Activated naive CD4-positive, alpha-beta T cell treated with anti-CD3 and anti-CD28 coated beads for 36 hours (primary cell): ENCODE measurements around the gene IRF9. TPM values are rescaled to one million over a fixed set of nuclear protein-coding genes. Genes with fewer than 3 reads are reported as not detected.

Experiments
- CTCF ChIA-PET: fragments of 350-600 bp; sonication (Branson Sonifier 250); formaldehyde crosslinking; loops from one replicate; lab custom pipeline; 2021; ENCODE audit warnings: antibody characterized with exemption; lab: Charles Lee
- DNase-seq: peaks from one replicate; pipeline ENCODE4 v3.0.0-alpha.2; 2020
- H3K27ac Mint-ChIP-seq: one replicate; pipeline ENCODE4 v1.8.0; 2021; ENCODE audit warnings: mild to moderate bottlenecking, mixed read lengths
- H3K27me3 Mint-ChIP-seq: one replicate; pipeline ENCODE4 v1.8.0; 2021; ENCODE audit warnings: low read depth, mixed read lengths
- H3K36me3 Mint-ChIP-seq: one replicate; pipeline ENCODE4 v1.8.0; 2021; ENCODE audit warnings: low read depth, mixed read lengths
- H3K4me1 Mint-ChIP-seq: one replicate; pipeline ENCODE4 v1.8.0; 2021; ENCODE audit warnings: low read depth, mixed read lengths
- H3K4me3 Mint-ChIP-seq: one replicate; pipeline ENCODE4 v1.8.0; 2021; ENCODE audit warnings: mild to moderate bottlenecking, moderate library complexity, mixed read lengths
- H3K9me3 Mint-ChIP-seq: one replicate; pipeline ENCODE4 v1.8.0; 2021; ENCODE audit warnings: mixed read lengths
- intact Hi-C: fragments of 100-400 bp; cut with micrococcal nuclease; formaldehyde crosslinking; loops from one replicate; pipeline ENCODE4 v1.15.1; 2023
- total RNA-seq, 2 experiments: library from RNA; stranded (reverse); gene quantifications; one replicate each; pipeline ENCODE4 v1.2.3, GENCODE V29; 2021

Gene IRF9
- total RNA-seq, 2 experiments from 2014 or later, result 202 to 212 TPM

- no peak overlapping the region for H3K27ac Mint-ChIP-seq
- CTCF ChIA-PET, result interaction anchor here (0.6 to 1.4 kb wide), 2 partner anchors 12 to 70 kb away, joined by 3 to 5 read pairs; no protein-coding TSS in a partner anchor
- no peaks in the 10 kb centered on the region for H3K9me3 Mint-ChIP-seq
- no peak overlapping the region for H3K4me3 Mint-ChIP-seq
- H3K4me1 Mint-ChIP-seq, result peaks cover 2% of the 10 kb centered on the region
- intact Hi-C loops, result no loop called here
- H3K27me3 Mint-ChIP-seq, result no peaks in the 10 kb centered on the region
- H3K36me3 Mint-ChIP-seq, result peaks cover 30% of the 10 kb centered on the region
- no peak for DNase-seq
These were observed 38.6 kb upstream of the IRF9 start for GRCh38 chr14:24122416-24122815.

DNA sequence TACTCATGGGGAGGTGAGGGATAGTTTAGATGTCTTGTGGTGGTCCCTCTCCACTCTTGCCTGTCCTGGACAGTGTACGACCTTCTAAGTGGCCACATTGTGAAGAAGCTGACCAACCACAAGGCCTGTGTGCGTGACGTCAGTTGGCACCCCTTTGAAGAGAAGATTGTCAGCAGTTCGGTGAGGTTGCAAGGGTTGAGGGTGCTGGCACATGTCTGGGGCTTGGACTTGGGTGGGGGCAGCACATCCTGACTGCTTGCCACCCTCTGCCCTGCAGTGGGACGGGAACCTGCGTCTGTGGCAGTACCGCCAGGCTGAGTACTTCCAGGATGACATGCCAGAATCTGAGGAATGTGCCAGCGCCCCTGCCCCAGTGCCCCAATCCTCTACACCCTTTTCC is 38.2 kb upstream of the IRF9 start:
- intact Hi-C loops, result no loop called here
- Mint-ChIP-seq H3K27me3 (no peaks in the 10 kb centered on the region), H3K36me3 (peaks cover 27% of the 10 kb centered on the region), H3K4me1 (peaks cover 3% of the 10 kb centered on the region), H3K27ac (no peak overlapping the region), H3K4me3 (no peak overlapping the region), H3K9me3 (no peaks in the 10 kb centered on the region)
- CTCF ChIA-PET, result interaction anchor here (0.6 to 1.4 kb wide), 2 partner anchors 13 to 70 kb away, joined by 3 to 5 read pairs; no protein-coding TSS in a partner anchor
- DNase-seq, result no peak

DNA sequence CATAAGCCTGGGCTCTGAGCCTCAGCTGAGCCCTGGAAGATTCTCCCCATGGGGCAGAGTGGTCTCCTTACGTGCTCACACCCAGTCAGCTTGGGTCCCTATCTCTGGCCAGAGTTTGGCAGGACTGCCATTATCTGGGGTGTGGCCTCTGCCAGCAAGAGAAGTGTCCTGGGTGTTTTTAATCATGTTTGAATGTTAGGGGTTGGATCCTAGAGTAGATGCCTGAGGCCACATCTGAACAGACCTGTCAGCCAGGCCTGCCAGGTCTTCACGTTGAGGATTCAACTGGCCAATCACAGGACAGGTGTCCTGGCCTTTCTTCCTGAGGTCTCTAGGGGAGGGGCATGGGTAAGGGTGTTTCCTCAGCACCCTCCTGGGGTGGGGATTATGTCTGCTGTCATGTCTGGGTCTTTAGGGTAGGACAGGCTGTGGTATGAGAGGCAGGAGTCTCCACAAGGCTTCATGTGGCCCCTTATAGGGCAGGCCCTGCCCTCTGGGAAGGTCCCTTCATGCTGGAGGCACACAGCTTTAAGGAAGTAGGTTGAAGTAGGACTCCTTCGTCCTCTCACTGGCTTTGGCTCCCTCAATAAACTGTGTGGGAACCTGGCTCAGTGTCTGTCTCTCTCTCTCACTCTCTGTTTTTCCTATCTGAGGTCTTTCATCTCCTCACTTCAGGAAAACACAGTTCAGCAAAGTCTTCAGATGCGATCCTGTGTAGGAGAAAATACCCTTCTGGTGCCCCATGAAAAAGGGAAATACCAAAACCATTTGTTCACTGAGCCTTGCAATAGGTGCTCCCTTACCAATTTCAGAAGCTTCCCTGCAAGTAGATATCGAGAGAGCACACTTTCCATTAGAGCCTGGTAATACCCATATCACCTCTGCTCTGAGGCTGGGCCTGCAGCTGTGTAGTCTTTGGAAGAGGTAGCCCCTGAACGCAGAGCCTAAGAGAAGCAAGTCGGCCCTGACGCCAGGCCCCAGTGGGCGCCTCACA is 37.3 kb upstream of the IRF9 start:
- no peaks in the 10 kb centered on the region for H3K9me3 Mint-ChIP-seq
- peaks cover 21% of the 10 kb centered on the region for H3K36me3 Mint-ChIP-seq
- no peaks in the 10 kb centered on the region for H3K27me3 Mint-ChIP-seq
- CTCF ChIA-PET, result interaction anchor here (1.4 kb wide), 1 partner anchor 14 kb away, joined by 5 read pairs; no protein-coding TSS in a partner anchor
- no peak overlapping the region for H3K27ac Mint-ChIP-seq
- peaks cover 3% of the 10 kb centered on the region for H3K4me1 Mint-ChIP-seq
- no peak for DNase-seq
- intact Hi-C loops, result no loop called here
- no peak overlapping the region for H3K4me3 Mint-ChIP-seq

DNA sequence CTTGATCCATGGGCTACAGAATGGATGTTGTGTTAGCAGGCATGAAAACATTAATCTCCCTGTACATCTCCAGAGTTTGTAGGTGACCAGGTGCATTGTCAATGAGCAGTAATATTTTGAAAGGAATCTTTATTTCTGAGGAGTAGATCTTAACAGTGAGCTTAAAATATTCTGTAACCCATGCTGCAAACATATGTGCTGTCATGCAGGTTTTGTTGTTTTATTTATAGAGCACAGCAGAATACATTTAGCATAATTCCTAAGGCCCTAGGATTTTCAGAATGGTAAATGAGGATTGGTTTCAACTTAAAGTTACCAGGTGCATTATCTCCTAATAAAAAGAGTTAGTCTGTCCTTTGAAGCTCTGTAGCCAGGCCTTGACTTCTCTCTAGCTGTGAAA is 34.1 kb upstream of the IRF9 start:
- Mint-ChIP-seq H3K27ac (no peak overlapping the region), H3K4me1 (peaks cover 5% of the 10 kb centered on the region), H3K27me3 (no peaks in the 10 kb centered on the region), H3K9me3 (no peaks in the 10 kb centered on the region), H3K36me3 (peaks cover 10% of the 10 kb centered on the region), H3K4me3 (no peak overlapping the region)
- DNase-seq, result no peak
- intact Hi-C loops, result no loop called here
- CTCF ChIA-PET, result interaction anchor here (0.7 to 1.8 kb wide), 3 partner anchors 10 to 35 kb away, joined by 3 to 8 read pairs (median 3); no protein-coding TSS in a partner anchor

GRCh38 chr14:24127673-24128072 is 33.4 kb upstream of the IRF9 start:
- H3K4me1 Mint-ChIP-seq, result peaks cover 11% of the 10 kb centered on the region
- DNase-seq, result no peak
- no peak overlapping the region for H3K27ac Mint-ChIP-seq
- H3K27me3 Mint-ChIP-seq, result no peaks in the 10 kb centered on the region
- H3K4me3 Mint-ChIP-seq, result no peak overlapping the region
- CTCF ChIA-PET, result interaction anchor here (0.7 to 1.8 kb wide), 3 partner anchors 11 to 36 kb away, joined by 3 to 8 read pairs (median 3); no protein-coding TSS in a partner anchor
- H3K9me3 Mint-ChIP-seq, result no peaks in the 10 kb centered on the region
- H3K36me3 Mint-ChIP-seq, result peaks cover 8% of the 10 kb centered on the region
- intact Hi-C loops, result no loop called here

GRCh38 chr14:24129410-24129998 is 31.6 kb upstream of the IRF9 start:
- intact Hi-C loops, result no loop called here
- CTCF ChIA-PET, result interaction anchor here (0.7 kb wide), 2 partner anchors 21 to 29 kb away, joined by 3 to 7 read pairs; no protein-coding TSS in a partner anchor
- Mint-ChIP-seq H3K36me3 (peaks cover 2% of the 10 kb centered on the region), H3K4me3 (no peak overlapping the region), H3K4me1 (peaks cover 17% of the 10 kb centered on the region), H3K27me3 (no peaks in the 10 kb centered on the region), H3K9me3 (no peaks in the 10 kb centered on the region), H3K27ac (no peak overlapping the region)
- DNase-seq, result no peak

DNA sequence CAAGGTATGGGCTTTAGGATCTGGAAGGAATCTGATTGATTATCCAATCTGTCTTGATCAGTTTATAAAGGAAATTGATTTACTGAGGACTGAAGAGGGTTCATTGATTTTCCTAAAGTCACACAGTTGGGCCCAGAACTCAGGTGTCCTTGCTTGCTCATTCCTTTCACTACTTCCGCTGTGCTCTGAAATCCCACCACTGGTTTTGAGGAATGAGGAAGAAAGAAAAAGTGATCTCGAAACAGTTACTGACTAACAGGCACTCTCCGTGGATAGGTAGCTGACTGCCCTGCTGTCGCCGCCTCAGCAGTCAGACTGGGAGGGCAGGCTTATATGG is 30.7 kb upstream of the IRF9 start, which contains the start of gene FITM1:
TSS of gene FITM1 (plus strand) at position 280 of the 337 bp plus-strand sequence. CDS start 905 bp downstream, outside the sequence.
- CTCF ChIA-PET, result no interaction called here
- DNase-seq, result no peak
- no peaks in the 10 kb centered on the region for H3K27me3 Mint-ChIP-seq

GRCh38 chr14:24130717-24131548 is 30.1 kb upstream of the IRF9 start:
- intact Hi-C loops, result no loop called here
- Mint-ChIP-seq H3K4me1 (peaks cover 20% of the 10 kb centered on the region), H3K27ac (no peak overlapping the region), H3K4me3 (no peak overlapping the region), H3K9me3 (no peaks in the 10 kb centered on the region), H3K36me3 (no peaks in the 10 kb centered on the region), H3K27me3 (no peaks in the 10 kb centered on the region)
- DNase-seq, result no peak
- CTCF ChIA-PET, result no interaction called here

More for the DNA sequence above, 30.7 kb upstream of the IRF9 start, which contains the start of gene FITM1:
- Mint-ChIP-seq H3K27ac (no peak within 1 kb of the TSS), H3K4me1 (peaks cover 20% of the 10 kb centered on the region), H3K9me3 (no peaks in the 10 kb centered on the region), H3K36me3 (no peaks in the 10 kb centered on the region), H3K4me3 (no peak within 1 kb of the TSS)
- intact Hi-C loops, result no loop called here

- H3K27ac Mint-ChIP-seq, result peak overlapping the region; percentile 73
- peaks cover 20% of the 10 kb centered on the region for H3K4me1 Mint-ChIP-seq
- H3K9me3 Mint-ChIP-seq, result no peaks in the 10 kb centered on the region
- H3K4me3 Mint-ChIP-seq, result no peak overlapping the region
- intact Hi-C loops, result no loop called here
- no peaks in the 10 kb centered on the region for H3K27me3 Mint-ChIP-seq
- peaks cover under 1% of the 10 kb centered on the region for H3K36me3 Mint-ChIP-seq
- CTCF ChIA-PET, result interaction anchor here (1.8 kb wide), 1 partner anchor 10 kb away, joined by 5 read pairs; the partner anchor contains the start of gene EMC9
- DNase-seq, result no peak
These were observed 29.5 kb upstream of the IRF9 start for GRCh38 chr14:24131549-24131966.

GRCh38 chr14:24132061-24132685 is 28.9 kb upstream of the IRF9 start:
- no peaks in the 10 kb centered on the region for H3K9me3 Mint-ChIP-seq
- CTCF ChIA-PET, result interaction anchor here (1.8 kb wide), 1 partner anchor 9 kb away, joined by 5 read pairs; the partner anchor contains the start of gene EMC9
- peaks cover 7% of the 10 kb centered on the region for H3K36me3 Mint-ChIP-seq
- H3K27me3 Mint-ChIP-seq, result no peaks in the 10 kb centered on the region
- peak; percentile 47 for DNase-seq
- peaks cover 25% of the 10 kb centered on the region for H3K4me1 Mint-ChIP-seq
- peak overlapping the region; percentile 25 for H3K4me3 Mint-ChIP-seq
- peak overlapping the region; percentile 77 for H3K27ac Mint-ChIP-seq
- intact Hi-C loops, result no loop called here

DNA sequence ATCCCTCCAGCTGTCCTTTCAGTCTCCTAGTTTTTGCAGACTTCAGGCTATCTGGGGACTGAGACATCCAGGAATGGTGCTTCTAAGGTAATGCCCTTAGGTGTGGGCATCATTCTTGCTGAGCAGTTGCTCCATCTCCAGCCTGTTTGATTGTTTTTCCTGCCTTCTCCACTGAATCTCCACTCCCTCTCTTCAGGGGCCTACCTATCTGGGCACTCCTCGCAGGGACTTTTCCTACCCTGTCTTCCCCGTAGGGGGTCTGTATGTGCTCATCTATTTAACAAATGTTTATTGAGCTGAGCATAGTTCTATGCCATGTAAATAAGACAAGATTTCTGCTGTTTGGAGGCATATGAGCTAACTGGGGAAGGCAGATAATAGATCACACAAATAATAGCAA is 28.1 kb upstream of the IRF9 start:
- no peak overlapping the region for H3K4me3 Mint-ChIP-seq
- peaks cover 14% of the 10 kb centered on the region for H3K36me3 Mint-ChIP-seq
- intact Hi-C loops, result no loop called here
- H3K4me1 Mint-ChIP-seq, result peaks cover 30% of the 10 kb centered on the region
- no peak for DNase-seq
- no peaks in the 10 kb centered on the region for H3K27me3 Mint-ChIP-seq
- H3K27ac Mint-ChIP-seq, result peak overlapping the region; percentile 77
- CTCF ChIA-PET, result interaction anchor here (1.0 to 4.8 kb wide), 4 partner anchors 8 to 83 kb away, joined by 3 to 43 read pairs (median 4); partner anchors contain the start of genes EMC9 and MDP1
- H3K9me3 Mint-ChIP-seq, result no peaks in the 10 kb centered on the region
